OCI-LY7 (cell line): Measurements from ENCODE around the gene RBM33. TPM values are rescaled to one million over a fixed set of nuclear protein-coding genes. Genes with fewer than 3 reads are reported as not detected.

Experiments used
- BruUV-seq: library from RNA; stranded (reverse); fragments of 400-500 nt; replicated peaks from 2 replicates; lab custom pipeline; 2021; lab: Mats Ljungman, UMichigan
- CTCF ChIA-PET: fragments of 300-600 bp; sonication (Branson Sonifier 250); formaldehyde crosslinking; loops from one replicate; lab custom pipeline; 2022; ENCODE audit warnings: antibody characterized with exemption; ENCODE audit not compliant: unreplicated experiment; lab: Charles Lee
- POLR2A ChIA-PET: fragments of 300-600 bp; sonication (Branson Sonifier 250); formaldehyde crosslinking; loops from one replicate; lab custom pipeline; 2022; ENCODE audit warnings: antibody characterized with exemption; lab: Charles Lee
- DNase-seq: peaks from one replicate; pipeline ENCODE4 v3.0.0-alpha.2; 2015; ENCODE audit warnings: low spot score
- H2AFZ ChIP-seq: fragments of 200-600 bp; sonication (generic), shearing (Covaris generic); 2 replicates; pipeline ENCODE4 v1.6.1; 2014; ENCODE audit warnings: mild to moderate bottlenecking, antibody characterized with exemption, low read length, moderate library complexity
- H3K27ac ChIP-seq: fragments of 200-600 bp; sonication (generic); 2 replicates; pipeline ENCODE4 v1.5.1; 2014; ENCODE audit warnings: mixed run types, low read depth, mild to moderate bottlenecking, moderate library complexity, low read length, inconsistent platforms; ENCODE audit not compliant: poor library complexity, severe bottlenecking
- H3K36me3 ChIP-seq: fragments of 200-600 bp; sonication (generic); 2 replicates; pipeline ENCODE4 v1.6.1; 2014; ENCODE audit warnings: mild to moderate bottlenecking, antibody characterized with exemption, low read length, moderate library complexity, mixed read lengths; ENCODE audit not compliant: insufficient read depth
- H3K4me1 ChIP-seq: fragments of 200-600 bp; sonication (generic); 2 replicates; pipeline ENCODE4 v1.5.1; 2014; ENCODE audit warnings: mild to moderate bottlenecking, low read length; ENCODE audit not compliant: insufficient read depth, poor library complexity, severe bottlenecking
- H3K4me2 ChIP-seq: fragments of 200-600 bp; sonication (generic); 2 replicates; pipeline ENCODE4 v1.6.1; 2014; ENCODE audit warnings: mild to moderate bottlenecking, low read length
- H3K4me3 ChIP-seq: fragments of 200-600 bp; sonication (generic); 2 replicates; pipeline ENCODE4 v1.5.1; 2014; ENCODE audit warnings: mild to moderate bottlenecking, low read depth, low read length; ENCODE audit not compliant: poor library complexity, severe bottlenecking
- H3K79me2 ChIP-seq: fragments of 200-600 bp; sonication (generic); 2 replicates; pipeline ENCODE4 v1.6.1; 2016; ENCODE audit warnings: low read depth, mild to moderate bottlenecking, low read length, moderate library complexity, mixed read lengths; ENCODE audit not compliant: insufficient read depth
- H3K9me2 ChIP-seq: fragments of 200-600 bp; sonication (generic); 2 replicates; pipeline ENCODE4 v1.6.1; 2016; ENCODE audit warnings: mild to moderate bottlenecking, low read length, mixed read lengths; ENCODE audit not compliant: insufficient read depth
- H3K9me3 ChIP-seq: fragments of 200-600 bp; sonication (generic); 2 replicates; pipeline ENCODE4 v1.6.1; 2014; ENCODE audit warnings: mild to moderate bottlenecking, mixed run types, low read length, mixed read lengths
- H4K20me1 ChIP-seq: fragments of 200-600 bp; sonication (generic); 2 replicates; pipeline ENCODE4 v1.6.1; 2014; ENCODE audit warnings: mild to moderate bottlenecking, antibody characterized with exemption, low read length, moderate library complexity, mixed read lengths; ENCODE audit not compliant: insufficient read depth
- CTCF ChIP-seq: fragments of 200-600 bp; sonication (generic); conservative IDR thresholded peaks from 2 replicates; pipeline ENCODE4 v1.5.1; 2014; ENCODE audit warnings: mild to moderate bottlenecking, antibody characterized with exemption, low read length, moderate library complexity, mixed read lengths
- EZH2phosphoT487 ChIP-seq: fragments of 200-600 bp; sonication (generic); IDR thresholded peaks from 2 replicates; pipeline ENCODE4 v1.6.1; 2018; ENCODE audit warnings: low read depth, borderline replicate concordance, mild to moderate bottlenecking, mixed run types, antibody characterized with exemption, low read length, moderate library complexity, mixed read lengths
- intact Hi-C: fragments of 100-400 bp; cut with micrococcal nuclease; formaldehyde crosslinking; loops from one replicate; pipeline ENCODE4 v1.10.0; 2022; ENCODE audit not compliant: unreplicated experiment
- total RNA-seq, 2 experiments: library from RNA; depleted of rRNA in 1 of 2; stranded (reverse); fragments of >200 nt in 1 of 2; shearing (Covaris generic) in 1 of 2; gene quantifications; 2 replicates each; pipeline ENCODE4 v1.2.3, GENCODE V29; 2014 to 2022

The RBM33 gene
- total RNA-seq, 2 experiments from 2014 or later = 67.6 to 127 TPM

- H3K79me2 ChIP-seq = no peaks in the 10 kb centered on the region
- POLR2A ChIA-PET = no interaction called here
- no peaks in the 10 kb centered on the region for H3K9me2 ChIP-seq
- no peak overlapping the region for H2AFZ ChIP-seq
- DNase-seq = no peak
- BruUV-seq = no TSS peak
- CTCF ChIA-PET = no interaction called here
- H3K4me3 ChIP-seq = no peak overlapping the region
- H4K20me1 ChIP-seq = no peaks in the 10 kb centered on the region
- no peak overlapping the region for H3K27ac ChIP-seq
- intact Hi-C loops = no loop called here
- no peaks in the 10 kb centered on the region for H3K9me3 ChIP-seq
- H3K4me1 ChIP-seq = no peaks in the 10 kb centered on the region
- H3K4me2 ChIP-seq = no peak overlapping the region
- H3K36me3 ChIP-seq = no peaks in the 10 kb centered on the region
- TF ChIP-seq EZH2phosphoT487 (no peak), CTCF (no peak)
These were observed 173.8 kb downstream of the RBM33 start for GRCh38 chr7:155818154-155818819.

- no peak overlapping the region for H3K27ac ChIP-seq
- no peaks in the 10 kb centered on the region for H3K9me2 ChIP-seq
- H2AFZ ChIP-seq = no peak overlapping the region
- no peaks in the 10 kb centered on the region for H4K20me1 ChIP-seq
- no peaks in the 10 kb centered on the region for H3K36me3 ChIP-seq
- TF ChIP-seq EZH2phosphoT487 (no peak), CTCF (no peak)
- BruUV-seq = no TSS peak
- no peak for DNase-seq
- intact Hi-C loops = no loop called here
- H3K9me3 ChIP-seq = no peaks in the 10 kb centered on the region
- no peak overlapping the region for H3K4me2 ChIP-seq
- ChIA-PET CTCF (no interaction called here), POLR2A (no interaction called here)
- H3K4me3 ChIP-seq = no peak overlapping the region
- no peaks in the 10 kb centered on the region for H3K79me2 ChIP-seq
- H3K4me1 ChIP-seq = no peaks in the 10 kb centered on the region
These were observed 174.3 kb downstream of the RBM33 start for GRCh38 chr7:155818820-155819168.

- intact Hi-C loops = no loop called here
- CTCF ChIA-PET = no interaction called here
These were observed 174.7 kb downstream of the RBM33 start for GRCh38 chr7:155819186-155819585.

More at GRCh38 chr7:155819186-155819585, 174.7 kb downstream of the RBM33 start:
- TF ChIP-seq EZH2phosphoT487 (no peak), CTCF (no peak)
- no peak overlapping the region for H3K4me2 ChIP-seq
- no peak for DNase-seq
- POLR2A ChIA-PET = no interaction called here
- H3K9me2 ChIP-seq = no peaks in the 10 kb centered on the region
- no peaks in the 10 kb centered on the region for H3K79me2 ChIP-seq
- no peak overlapping the region for H3K27ac ChIP-seq
- no peaks in the 10 kb centered on the region for H4K20me1 ChIP-seq
- no peak overlapping the region for H3K4me3 ChIP-seq
- no peaks in the 10 kb centered on the region for H3K4me1 ChIP-seq
- H2AFZ ChIP-seq = no peak overlapping the region
- BruUV-seq = no TSS peak
- no peaks in the 10 kb centered on the region for H3K9me3 ChIP-seq
- H3K36me3 ChIP-seq = no peaks in the 10 kb centered on the region
